GM21423 (cell line): Measurements from ENCODE around the gene LARGE1.
A peak's percentile ranks its signal among the peaks of the same experiment; 100 is the strongest.
"Not testable (repeated sequence)": the region's sequence is repeated elsewhere in the genome, so short reads cannot be mapped to it uniquely, and the experiment has no call there.

ENCODE experiments used
- ATAC-seq: cut with Tn5 transposase; IDR thresholded peaks from one replicate; pipeline ENCODE4 v1.9.1; 2021; ENCODE audit warnings: mild to moderate bottlenecking, moderate library complexity; ENCODE audit not compliant: unreplicated experiment

The LARGE1 gene

GRCh38 chr22:33859311-33859710, 61.0 kb downstream of the LARGE1 start:
- no peak for ATAC-seq

- ATAC-seq: not testable (repeated sequence)
Measured at GRCh38 chr22:33858653-33859052, 61.6 kb downstream of the LARGE1 start.

GRCh38 chr22:33857767-33858166, 62.5 kb downstream of the LARGE1 start:
- not testable (repeated sequence) for ATAC-seq

GRCh38 chr22:33854724-33855123, 65.6 kb downstream of the LARGE1 start:
- no peak for ATAC-seq

GRCh38 chr22:33853200-33854097, 66.8 kb downstream of the LARGE1 start:
- ATAC-seq: peak; percentile 62

- no peak for ATAC-seq
Measured at GRCh38 chr22:33851821-33852384, 68.4 kb downstream of the LARGE1 start.

GRCh38 chr22:33851240-33851639, 69.0 kb downstream of the LARGE1 start:
- no peak for ATAC-seq

GRCh38 chr22:33850724-33851123, 69.6 kb downstream of the LARGE1 start:
- ATAC-seq: no peak

- ATAC-seq: no peak
Measured at GRCh38 chr22:33850193-33850592, 70.1 kb downstream of the LARGE1 start.

GRCh38 chr22:33848251-33848650, 72.0 kb downstream of the LARGE1 start:
- no peak for ATAC-seq

GRCh38 chr22:33844273-33844672, 76.0 kb downstream of the LARGE1 start:
- no peak for ATAC-seq

- no peak for ATAC-seq
Measured at GRCh38 chr22:33842421-33843094, 77.7 kb downstream of the LARGE1 start.

- ATAC-seq: no peak
Measured at GRCh38 chr22:33842006-33842354, 78.3 kb downstream of the LARGE1 start.

GRCh38 chr22:33841281-33842005, 78.8 kb downstream of the LARGE1 start:
- no peak for ATAC-seq

GRCh38 chr22:33838644-33839043, 81.6 kb downstream of the LARGE1 start:
- no peak for ATAC-seq

- ATAC-seq: no peak
Measured at GRCh38 chr22:33837826-33838225, 82.5 kb downstream of the LARGE1 start.

- ATAC-seq: no peak
Measured at GRCh38 chr22:33835265-33835664, 85.0 kb downstream of the LARGE1 start.

- ATAC-seq: no peak
Measured at GRCh38 chr22:33832558-33833151, 87.6 kb downstream of the LARGE1 start.

GRCh38 chr22:33831651-33832050, 88.6 kb downstream of the LARGE1 start:
- no peak for ATAC-seq

- ATAC-seq: no peak
Measured at GRCh38 chr22:33831207-33831606, 89.1 kb downstream of the LARGE1 start.
